IMR-90 (cell line): Measurements from ENCODE around the gene BCL2L1. TPM values are rescaled to one million over a fixed set of nuclear protein-coding genes. Genes with fewer than 3 reads are reported as not detected.

Source experiments
- ATAC-seq: fragments of 200-7000 bp; cut with Tn5 transposase; 2 replicates; pipeline ENCODE4 v1.9.1; 2020; ENCODE audit warnings: low read depth, mild to moderate bottlenecking, moderate library complexity
- BruUV-seq: library from RNA; stranded (reverse); fragments of 400-500 nt; replicated peaks from 2 replicates; lab custom pipeline; 2021; lab: Mats Ljungman, UMichigan
- CTCF ChIA-PET: fragments of 300-600 bp; formaldehyde crosslinking; extraction: SDS; loops from one replicate; lab custom pipeline; 2021; ENCODE audit warnings: antibody characterized with exemption; lab: Yijun Ruan, JAX
- POLR2A ChIA-PET: fragments of 300-600 bp; sonication (Branson Sonifier 250); formaldehyde crosslinking; loops from one replicate; lab custom pipeline; 2022; ENCODE audit warnings: antibody characterized with exemption; ENCODE audit not compliant: unreplicated experiment; lab: Charles Lee
- DNase-seq: peaks from one replicate; pipeline ENCODE4 v3.0.0; 2013
- H2AFZ ChIP-seq: replicated peaks from 2 replicates; pipeline ENCODE3; 2013; ENCODE audit warnings: low read length, mild to moderate bottlenecking; ENCODE audit not compliant: poor library complexity
- H2AK5ac ChIP-seq: 2 replicates; pipeline ENCODE4 v1.6.1; 2013; ENCODE audit warnings: low read depth, low read length, inconsistent platforms
- H2AK9ac ChIP-seq: replicated peaks from 2 replicates; pipeline ENCODE3; 2013; ENCODE audit warnings: mild to moderate bottlenecking, low read depth, low read length, moderate library complexity; ENCODE audit not compliant: poor library complexity
- H2BK120ac ChIP-seq: 2 replicates; pipeline ENCODE4 v1.6.1; 2013; ENCODE audit warnings: low read depth, low read length, inconsistent platforms
- H2BK15ac ChIP-seq: 3 replicates; pipeline ENCODE4 v1.6.1; 2013; ENCODE audit warnings: low read depth, low read length, inconsistent platforms
- H2BK20ac ChIP-seq: 2 replicates; pipeline ENCODE4 v1.6.1; 2013; ENCODE audit warnings: low read depth, mild to moderate bottlenecking, inconsistent platforms, low read length, moderate library complexity
- H2BK5ac ChIP-seq: 2 replicates; pipeline ENCODE4 v1.6.1; 2013; ENCODE audit warnings: mild to moderate bottlenecking, low read depth, low read length, inconsistent platforms; ENCODE audit not compliant: poor library complexity, severe bottlenecking
- H3K14ac ChIP-seq: replicated peaks from 2 replicates; pipeline ENCODE4 v1.6.1; 2013; ENCODE audit warnings: low read depth, low read length, inconsistent platforms
- H3K18ac ChIP-seq: 2 replicates; pipeline ENCODE4 v1.6.1; 2013; ENCODE audit warnings: low read depth, low read length, control low read depth
- H3K23ac ChIP-seq: 2 replicates; pipeline ENCODE4 v1.6.1; 2013; ENCODE audit warnings: low read depth, low read length, inconsistent platforms
- H3K27ac ChIP-seq: 2 replicates; pipeline ENCODE4 v1.5.1; 2013; ENCODE audit warnings: mild to moderate bottlenecking, control low read depth, low read length; ENCODE audit not compliant: insufficient read depth
- H3K27me3 ChIP-seq: 2 replicates; pipeline ENCODE4 v1.6.1; 2013; ENCODE audit warnings: low read length; ENCODE audit not compliant: control insufficient read depth, insufficient read depth
- H3K36me3 ChIP-seq: 2 replicates; pipeline ENCODE4 v1.6.1; 2013; ENCODE audit warnings: low read length, mixed read lengths; ENCODE audit not compliant: control insufficient read depth, insufficient read depth
- H3K4ac ChIP-seq: 2 replicates; pipeline ENCODE4 v1.6.1; 2013; ENCODE audit warnings: low read depth, low read length, inconsistent platforms
- H3K4me1 ChIP-seq: 2 replicates; pipeline ENCODE4 v1.6.1; 2013; ENCODE audit warnings: low read length, mixed read lengths; ENCODE audit not compliant: control insufficient read depth, insufficient read depth
- H3K4me2 ChIP-seq: 2 replicates; pipeline ENCODE4 v1.6.1; 2013; ENCODE audit warnings: low read depth, mild to moderate bottlenecking, control low read depth, low read length, moderate library complexity
- H3K4me3 ChIP-seq: 2 replicates; pipeline ENCODE4 v1.5.1; 2013; ENCODE audit warnings: low read depth, mild to moderate bottlenecking, control low read depth, low read length, moderate library complexity; ENCODE audit not compliant: insufficient read depth
- H3K56ac ChIP-seq: 2 replicates; pipeline ENCODE4 v1.6.1; 2013; ENCODE audit warnings: low read length, inconsistent platforms; ENCODE audit not compliant: insufficient read depth; ENCODE audit errors: extremely low read depth
- H3K79me1 ChIP-seq, 2 experiments: 2 replicates each; pipeline ENCODE4 v1.6.1; 2013; ENCODE audit warnings: low read length in 2 of 2, inconsistent platforms in 1 of 2, low read depth in 1 of 2
- H3K9ac ChIP-seq: 2 replicates; pipeline ENCODE4 v1.6.1; 2013; ENCODE audit warnings: low read depth, low read length, control low read depth
- H3K9me1 ChIP-seq: 2 replicates; pipeline ENCODE4 v1.6.1; 2013; ENCODE audit warnings: low read length, inconsistent platforms; ENCODE audit not compliant: insufficient read depth
- H3K9me3 ChIP-seq: 2 replicates; pipeline ENCODE4 v1.6.1; 2013; ENCODE audit warnings: low read length; ENCODE audit not compliant: control insufficient read depth, insufficient read depth
- H4K20me1 ChIP-seq: 2 replicates; pipeline ENCODE4 v1.6.1; 2013; ENCODE audit warnings: low read length, inconsistent platforms; ENCODE audit not compliant: insufficient read depth
- H4K5ac ChIP-seq: 2 replicates; pipeline ENCODE4 v1.6.1; 2013; ENCODE audit warnings: mild to moderate bottlenecking, low read depth, low read length, control low read depth
- H4K8ac ChIP-seq, 2 experiments: 2 replicates each; pipeline ENCODE4 v1.6.1; 2013; ENCODE audit warnings: low read depth in 2 of 2, low read length in 2 of 2, control low read depth in 1 of 2, inconsistent platforms in 1 of 2
- H4K91ac ChIP-seq: 2 replicates; pipeline ENCODE4 v1.6.1; 2013; ENCODE audit warnings: low read depth, low read length, inconsistent platforms; ENCODE audit not compliant: insufficient read depth
- BHLHE40 ChIP-seq: fragments of 150-350 bp; IDR thresholded peaks from 2 replicates; pipeline ENCODE4 v1.6.1; 2016; ENCODE audit warnings: mild to moderate bottlenecking, low read depth, low read length
- CEBPB ChIP-seq: IDR thresholded peaks from 2 replicates; pipeline ENCODE4 v1.6.1; 2012; ENCODE audit warnings: low read depth, low read length, improper control_type of control experiment
- CHD1 ChIP-seq: IDR thresholded peaks from 2 replicates; pipeline ENCODE4 v1.6.1; 2012; ENCODE audit warnings: low read depth, low read length, improper control_type of control experiment
- FOS ChIP-seq: fragments of 150-350 bp; IDR thresholded peaks from 2 replicates; pipeline ENCODE4 v1.6.1; 2016; ENCODE audit warnings: low read depth, low read length
- MAFK ChIP-seq: IDR thresholded peaks from 2 replicates; pipeline ENCODE4 v1.6.1; 2012; ENCODE audit warnings: low read depth, low read length, improper control_type of control experiment
- MAZ ChIP-seq: IDR thresholded peaks from 2 replicates; pipeline ENCODE4 v1.6.1; 2012; ENCODE audit warnings: low read depth, mild to moderate bottlenecking, low read length, improper control_type of control experiment, moderate library complexity, borderline replicate concordance
- MXI1 ChIP-seq: IDR thresholded peaks from 2 replicates; pipeline ENCODE4 v1.6.1; 2012; ENCODE audit warnings: low read depth, mild to moderate bottlenecking, low read length, moderate library complexity, borderline replicate concordance
- NFE2L2 ChIP-seq: fragments of 150-350 bp; IDR thresholded peaks from 2 replicates; pipeline ENCODE4 v1.6.1; 2016; ENCODE audit warnings: low read depth, mild to moderate bottlenecking, low read length
- POLR2A ChIP-seq: IDR thresholded peaks from 2 replicates; pipeline ENCODE4 v1.6.1; 2012; ENCODE audit warnings: mild to moderate bottlenecking, low read depth, low read length
- RFX5 ChIP-seq: IDR thresholded peaks from 2 replicates; pipeline ENCODE4 v1.8.0; 2012; ENCODE audit warnings: low read depth, mild to moderate bottlenecking, low read length, moderate library complexity
- SMC3 ChIP-seq: fragments of 150-350 bp; IDR thresholded peaks from 2 replicates; pipeline ENCODE4 v1.6.1; 2016; ENCODE audit warnings: low read depth, mild to moderate bottlenecking, antibody characterized with exemption, low read length, moderate library complexity
- WGBS, 2 experiments: methylation state at CpG; one replicate each; pipeline versions ENCODE4 v1.1.5 to v1.1.7; 2013; ENCODE audit warnings: missing lambda C conversion rate in 2 of 2; ENCODE audit not compliant: insufficient read length in 1 of 2; ENCODE audit errors: extremely low coverage in 2 of 2; 5-methylcytosine and 5-hydroxymethylcytosine counted together
- dilution Hi-C: fragments of 300-500 bp; cut with HindIII; formaldehyde crosslinking; loops from one replicate; pipeline ENCODE4 v1.14.3; 2018; ENCODE audit warnings: low sequenced_read_pairs; ENCODE audit not compliant: unreplicated experiment
- in situ Hi-C: fragments of 300-500 bp; cut with MboI; formaldehyde crosslinking; loops from 3 replicates; pipeline ENCODE4 v1.14.3; 2019; ENCODE audit warnings: low sequenced_read_pairs, inconsistent platforms, mixed read lengths
- intact Hi-C: fragments of 100-400 bp; cut with micrococcal nuclease; formaldehyde crosslinking; loops from 2 replicates; pipeline ENCODE4 v1.10.0; 2022
- polyA plus RNA-seq, 3 experiments: library from polyadenylated mRNA; depleted of rRNA; stranded (reverse); fragments of >200 nt; gene quantifications; 2 replicates each; pipeline ENCODE4 v1.2.3, GENCODE V29; 2012; ENCODE audit warnings: low replicate concordance in 1 of 3
- total RNA-seq: library from RNA; depleted of rRNA; stranded (reverse); fragments of >200 nt; gene quantifications from 2 replicates; pipeline ENCODE4 v1.2.3, GENCODE V29; 2012
- TF ChIP-seq, protein P1 (sequence below): conservative IDR thresholded peaks from 2 replicates; pipeline ENCODE4 v1.5.1; 2012; ENCODE audit warnings: mild to moderate bottlenecking, low read depth, low read length, improper control_type of control experiment
- TF ChIP-seq, protein P2 (sequence below): fragments of 150-350 bp; IDR thresholded peaks from 2 replicates; pipeline ENCODE4 v1.6.1; 2016; ENCODE audit warnings: low read depth, mild to moderate bottlenecking, low read length, moderate library complexity, borderline replicate concordance
- TF ChIP-seq, protein P3 (sequence below): fragments of 150-350 bp; IDR thresholded peaks from 2 replicates; pipeline ENCODE4 v1.6.1; 2017; ENCODE audit warnings: mild to moderate bottlenecking, antibody characterized with exemption, low read length, low read depth

Gene BCL2L1
- total and polyA plus RNA-seq, 2 of the 4 experiments (the other 2 are of a cell fraction), result 40.2 to 41.9 TPM

DNA sequence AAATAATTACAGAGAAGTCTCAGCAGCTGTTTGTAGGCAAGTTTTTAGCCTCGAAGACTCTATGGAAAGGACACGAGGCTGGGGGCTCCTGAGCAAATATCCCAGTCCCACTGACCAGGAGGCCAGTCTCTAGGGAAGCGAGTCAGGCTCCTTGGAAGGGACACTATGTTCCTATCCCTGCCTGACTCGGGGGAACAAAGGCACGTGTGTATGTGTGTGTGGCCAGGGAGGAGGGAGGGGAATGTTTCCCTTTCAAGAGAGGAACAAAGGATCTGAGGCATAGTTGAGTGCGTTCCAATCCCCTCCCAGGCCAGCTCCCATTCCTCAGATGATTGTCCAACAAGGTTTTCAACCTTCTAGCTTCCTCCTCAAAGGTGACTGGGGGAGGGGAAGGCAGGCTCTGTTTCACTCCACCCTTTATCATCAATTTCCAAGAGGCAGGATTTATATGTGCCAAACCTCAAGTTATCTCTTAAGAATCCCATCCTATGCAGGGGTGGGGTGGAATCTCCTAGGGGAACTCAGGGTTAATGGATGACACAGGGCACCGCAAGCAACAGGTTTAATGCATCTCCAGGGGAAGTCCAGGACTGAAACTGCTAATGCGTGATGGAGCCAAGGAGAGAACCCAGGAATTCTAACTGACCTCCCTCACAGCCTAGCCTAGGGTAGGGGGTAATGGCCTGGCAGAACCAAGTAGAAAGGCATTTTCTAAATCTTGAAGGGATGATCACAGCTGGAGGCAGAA is 9.9 kb downstream of the BCL2L1 start:
- H2BK120ac ChIP-seq, result peak overlapping the region; percentile 100
- 50% methylated on average over 1 of the region's 8 CpGs; no CpG with 5 or more reads in 1 of the 2 experiments for WGBS, 2 experiments
- H4K8ac ChIP-seq, result peak overlapping the region; percentile 97 to 99
- peak overlapping the region; percentile 97 for H3K27ac ChIP-seq
- peak overlapping the region; percentile 100 for H3K23ac ChIP-seq
- H3K14ac ChIP-seq, result peak overlapping the region; percentile 100
- H2BK15ac ChIP-seq, result peak overlapping the region; percentile 100
- dilution Hi-C loops, result no loop called here
- peak overlapping the region; percentile 89 for H3K4me2 ChIP-seq
- H3K36me3 ChIP-seq, result peaks cover 19% of the 10 kb centered on the region
- H3K4ac ChIP-seq, result peak overlapping the region; percentile 100
- peak; percentile 53 for ATAC-seq
- H2AFZ ChIP-seq, result peak overlapping the region; percentile 69
- peak overlapping the region; percentile 100 for H2AK9ac ChIP-seq
- peaks cover 25% of the 10 kb centered on the region for H3K4me1 ChIP-seq
- H4K5ac ChIP-seq, result peak overlapping the region; percentile 99
- no peaks in the 10 kb centered on the region for H3K9me3 ChIP-seq
- intact Hi-C loops, result no loop called here
- H2BK5ac ChIP-seq, result peak overlapping the region; percentile 99
- CTCF ChIA-PET, result interaction anchor here (1.1 to 2.0 kb wide), 4 partner anchors 11 to 140 kb away, joined by 3 to 8 read pairs (median 6); partner anchors contain the start of gene BCL2L1
- POLR2A ChIA-PET, result interaction anchor here (0.8 to 1.2 kb wide), 3 partner anchors 10 to 14 kb away, joined by 3 to 4 read pairs (median 3); partner anchors contain the start of gene BCL2L1
- H3K56ac ChIP-seq, result peak overlapping the region; percentile 100
- peak overlapping the region; percentile 12; the same call in 1 of the 2 replicates for H3K4me3 ChIP-seq
- H2BK20ac ChIP-seq, result peak overlapping the region; percentile 99
- DNase-seq, result peak; percentile 82
- peaks cover 38 to 79% of the 10 kb centered on the region in 2 experiments for H3K79me1 ChIP-seq
- in situ Hi-C loops, result no loop called here
- no peaks in the 10 kb centered on the region for H3K27me3 ChIP-seq
- TSS peak; percentile 13 for BruUV-seq
- H2AK5ac ChIP-seq, result peak overlapping the region; percentile 100
- peak overlapping the region; percentile 98 for H3K18ac ChIP-seq
- peak overlapping the region; percentile 100 for H4K91ac ChIP-seq
- peak overlapping the region; percentile 85 for H3K9ac ChIP-seq
- peaks cover 40% of the 10 kb centered on the region for H3K9me1 ChIP-seq
- H4K20me1 ChIP-seq, result no peaks in the 10 kb centered on the region
- TF ChIP-seq MXI1 (peak; percentile 40; the same call in 1 of the 2 replicates), NFE2L2 (no peak), MAFK (no peak), SMC3 (no peak), BHLHE40 (peak; percentile 92), FOS (no peak), POLR2A (no peak), RFX5 (no peak), CEBPB (no peak), MAZ (no peak; the same call in 1 of the 2 replicates), CHD1 (no peak)
- TF ChIP-seq, protein P1, sequence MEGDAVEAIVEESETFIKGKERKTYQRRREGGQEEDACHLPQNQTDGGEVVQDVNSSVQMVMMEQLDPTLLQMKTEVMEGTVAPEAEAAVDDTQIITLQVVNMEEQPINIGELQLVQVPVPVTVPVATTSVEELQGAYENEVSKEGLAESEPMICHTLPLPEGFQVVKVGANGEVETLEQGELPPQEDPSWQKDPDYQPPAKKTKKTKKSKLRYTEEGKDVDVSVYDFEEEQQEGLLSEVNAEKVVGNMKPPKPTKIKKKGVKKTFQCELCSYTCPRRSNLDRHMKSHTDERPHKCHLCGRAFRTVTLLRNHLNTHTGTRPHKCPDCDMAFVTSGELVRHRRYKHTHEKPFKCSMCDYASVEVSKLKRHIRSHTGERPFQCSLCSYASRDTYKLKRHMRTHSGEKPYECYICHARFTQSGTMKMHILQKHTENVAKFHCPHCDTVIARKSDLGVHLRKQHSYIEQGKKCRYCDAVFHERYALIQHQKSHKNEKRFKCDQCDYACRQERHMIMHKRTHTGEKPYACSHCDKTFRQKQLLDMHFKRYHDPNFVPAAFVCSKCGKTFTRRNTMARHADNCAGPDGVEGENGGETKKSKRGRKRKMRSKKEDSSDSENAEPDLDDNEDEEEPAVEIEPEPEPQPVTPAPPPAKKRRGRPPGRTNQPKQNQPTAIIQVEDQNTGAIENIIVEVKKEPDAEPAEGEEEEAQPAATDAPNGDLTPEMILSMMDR, result no peak
- TF ChIP-seq, protein P2, sequence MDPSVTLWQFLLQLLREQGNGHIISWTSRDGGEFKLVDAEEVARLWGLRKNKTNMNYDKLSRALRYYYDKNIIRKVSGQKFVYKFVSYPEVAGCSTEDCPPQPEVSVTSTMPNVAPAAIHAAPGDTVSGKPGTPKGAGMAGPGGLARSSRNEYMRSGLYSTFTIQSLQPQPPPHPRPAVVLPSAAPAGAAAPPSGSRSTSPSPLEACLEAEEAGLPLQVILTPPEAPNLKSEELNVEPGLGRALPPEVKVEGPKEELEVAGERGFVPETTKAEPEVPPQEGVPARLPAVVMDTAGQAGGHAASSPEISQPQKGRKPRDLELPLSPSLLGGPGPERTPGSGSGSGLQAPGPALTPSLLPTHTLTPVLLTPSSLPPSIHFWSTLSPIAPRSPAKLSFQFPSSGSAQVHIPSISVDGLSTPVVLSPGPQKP, result no peak
- TF ChIP-seq, protein P3, sequence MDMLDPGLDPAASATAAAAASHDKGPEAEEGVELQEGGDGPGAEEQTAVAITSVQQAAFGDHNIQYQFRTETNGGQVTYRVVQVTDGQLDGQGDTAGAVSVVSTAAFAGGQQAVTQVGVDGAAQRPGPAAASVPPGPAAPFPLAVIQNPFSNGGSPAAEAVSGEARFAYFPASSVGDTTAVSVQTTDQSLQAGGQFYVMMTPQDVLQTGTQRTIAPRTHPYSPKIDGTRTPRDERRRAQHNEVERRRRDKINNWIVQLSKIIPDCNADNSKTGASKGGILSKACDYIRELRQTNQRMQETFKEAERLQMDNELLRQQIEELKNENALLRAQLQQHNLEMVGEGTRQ, result no peak
